Caco-2 (cell line): ENCODE measurements around the gene CACNA1C. TPM values are rescaled to one million over a fixed set of nuclear protein-coding genes. Genes with fewer than 3 reads are reported as not detected.

Experiments used
- BruUV-seq: library from RNA; stranded (reverse); fragments of 400-500 nt; replicated peaks from 2 replicates; lab custom pipeline; 2021; lab: Mats Ljungman, UMichigan
- CTCF ChIA-PET: fragments of 300-600 bp; sonication (Branson Sonifier 250); formaldehyde crosslinking; loops from one replicate; lab custom pipeline; 2022; ENCODE audit warnings: antibody characterized with exemption; lab: Charles Lee
- POLR2A ChIA-PET: fragments of 300-600 bp; sonication (Branson Sonifier 250); formaldehyde crosslinking; loops from one replicate; lab custom pipeline; 2022; ENCODE audit warnings: antibody characterized with exemption; lab: Charles Lee
- DNase-seq, 2 experiments: peaks; one replicate each; pipeline versions ENCODE4 v3.0.0 to v3.0.0-alpha.2; 2020 to 2022
- H3K27me3 ChIP-seq: replicated peaks from 2 replicates; pipeline ENCODE4 v1.6.0; 2011; ENCODE audit warnings: low read length; ENCODE audit not compliant: control insufficient read depth, insufficient read depth
- H3K36me3 ChIP-seq: 2 replicates; pipeline ENCODE4 v1.5.1; 2011; ENCODE audit warnings: low read length; ENCODE audit not compliant: control insufficient read depth, insufficient read depth
- H3K4me1 ChIP-seq: fragments of 250-450 bp; sonication (Bioruptor Pico); 2 replicates; pipeline ENCODE4 v1.5.1; 2020; ENCODE audit warnings: mild to moderate bottlenecking
- H3K4me3 ChIP-seq: 2 replicates; pipeline ENCODE4 v1.5.1; 2011; ENCODE audit warnings: low read depth, mild to moderate bottlenecking, control low read depth, low read length
- H3K9me3 ChIP-seq: fragments of 250-450 bp; sonication (Bioruptor Pico); 2 replicates; pipeline ENCODE4 v1.5.1; 2020; ENCODE audit warnings: mild to moderate bottlenecking, moderate library complexity
- H3K27ac Mint-ChIP-seq: one replicate; pipeline ENCODE4 v1.8.0; 2022; ENCODE audit warnings: mixed read lengths; ENCODE audit not compliant: unreplicated experiment
- H3K27me3 Mint-ChIP-seq: one replicate; pipeline ENCODE4 v1.8.0; 2022; ENCODE audit warnings: mixed read lengths; ENCODE audit not compliant: insufficient read depth, unreplicated experiment
- H3K36me3 Mint-ChIP-seq: one replicate; pipeline ENCODE4 v1.8.0; 2022; ENCODE audit warnings: mild to moderate bottlenecking, mixed read lengths; ENCODE audit not compliant: insufficient read depth, unreplicated experiment
- H3K4me1 Mint-ChIP-seq: one replicate; pipeline ENCODE4 v1.8.0; 2022; ENCODE audit warnings: low read depth, mixed read lengths; ENCODE audit not compliant: unreplicated experiment
- H3K4me3 Mint-ChIP-seq: one replicate; pipeline ENCODE4 v1.8.0; 2022; ENCODE audit warnings: mild to moderate bottlenecking, moderate library complexity, mixed read lengths; ENCODE audit not compliant: unreplicated experiment
- H3K9me3 Mint-ChIP-seq: one replicate; pipeline ENCODE4 v1.8.0; 2022; ENCODE audit warnings: mixed read lengths; ENCODE audit not compliant: unreplicated experiment
- CTCF ChIP-seq, 2 experiments: fragments of 200-600 bp in 1 of 2; IDR thresholded peaks; 1 replicate in 1 of 2; 2 replicates in 1 of 2; pipeline versions ENCODE4 v1.5.1 to v1.8.0; 2011 to 2022; ENCODE audit warnings: antibody characterized with exemption in 1 of 2, control low read depth in 1 of 2, inconsistent platforms in 1 of 2, low read depth in 1 of 2, low read length in 1 of 2, mild to moderate bottlenecking in 1 of 2, moderate library complexity in 1 of 2; ENCODE audit not compliant: insufficient read depth in 1 of 2, severe bottlenecking in 1 of 2, unreplicated experiment in 1 of 2
- intact Hi-C: fragments of 100-400 bp; cut with micrococcal nuclease; formaldehyde crosslinking; loops from one replicate; pipeline ENCODE4 v1.10.0; 2022; ENCODE audit not compliant: unreplicated experiment
- total RNA-seq: library from RNA; stranded (reverse); gene quantifications from 2 replicates; pipeline ENCODE4 v1.2.3, GENCODE V29; 2022

CACNA1C gene
- total RNA-seq, 1 experiment from 2014 or later: not detected

GRCh38 chr12:2108975-2109671 lies 56.3 kb downstream of the CACNA1C start:
- no peaks in the 10 kb centered on the region for H3K9me3 ChIP-seq
- peaks cover 6% of the 10 kb centered on the region; the same call in 1 of the 2 replicates for H3K4me1 ChIP-seq
- intact Hi-C loops: no loop called here
- H3K36me3 ChIP-seq: no peaks in the 10 kb centered on the region
- no peak overlapping the region for H3K4me3 ChIP-seq
- no peak overlapping the region for H3K27ac Mint-ChIP-seq
- H3K4me1 Mint-ChIP-seq: no peaks in the 10 kb centered on the region
- no peaks in the 10 kb centered on the region for H3K9me3 Mint-ChIP-seq
- H3K27me3 ChIP-seq: no peaks in the 10 kb centered on the region; the same call in 1 of the 2 replicates
- ChIA-PET CTCF (no interaction called here), POLR2A (no interaction called here)
- H3K27me3 Mint-ChIP-seq: peaks cover 9% of the 10 kb centered on the region
- no peak for TF ChIP-seq CTCF (IDR thresholded peaks at IDR 0.05; ENCODE audit: insufficient read depth in 1 of 2, low read depth in 1 of 2, low read length in 1 of 2, severe bottlenecking in 1 of 2, unreplicated experiment in 1 of 2)
- H3K4me3 Mint-ChIP-seq: no peak overlapping the region
- DNase-seq: no peak
- BruUV-seq: no TSS peak
- no peaks in the 10 kb centered on the region for H3K36me3 Mint-ChIP-seq

- H3K36me3 ChIP-seq: no peaks in the 10 kb centered on the region
- intact Hi-C loops: no loop called here
- Mint-ChIP-seq H3K36me3 (no peaks in the 10 kb centered on the region), H3K4me1 (no peaks in the 10 kb centered on the region), H3K27ac (no peak overlapping the region), H3K4me3 (no peak overlapping the region), H3K9me3 (no peaks in the 10 kb centered on the region), H3K27me3 (peaks cover 5% of the 10 kb centered on the region)
- ChIA-PET CTCF (no interaction called here), POLR2A (no interaction called here)
- peaks cover 6% of the 10 kb centered on the region; the same call in 1 of the 2 replicates for H3K4me1 ChIP-seq
- no peak for TF ChIP-seq CTCF (IDR thresholded peaks at IDR 0.05; ENCODE audit: insufficient read depth in 1 of 2, low read depth in 1 of 2, low read length in 1 of 2, severe bottlenecking in 1 of 2, unreplicated experiment in 1 of 2)
- no peak overlapping the region for H3K4me3 ChIP-seq
- H3K9me3 ChIP-seq: no peaks in the 10 kb centered on the region
- no peaks in the 10 kb centered on the region; the same call in 1 of the 2 replicates for H3K27me3 ChIP-seq
- no peak for DNase-seq
- no TSS peak for BruUV-seq
Measured at GRCh38 chr12:2110127-2110526, 57.3 kb downstream of the CACNA1C start.

- Mint-ChIP-seq H3K9me3 (no peaks in the 10 kb centered on the region), H3K27me3 (peaks cover 2% of the 10 kb centered on the region), H3K36me3 (no peaks in the 10 kb centered on the region), H3K27ac (no peak overlapping the region), H3K4me3 (no peak overlapping the region), H3K4me1 (no peaks in the 10 kb centered on the region)
- H3K9me3 ChIP-seq: no peaks in the 10 kb centered on the region
- no peak overlapping the region for H3K4me3 ChIP-seq
- intact Hi-C loops: no loop called here
- no peak for TF ChIP-seq CTCF (IDR thresholded peaks at IDR 0.05; ENCODE audit: insufficient read depth in 1 of 2, low read depth in 1 of 2, low read length in 1 of 2, severe bottlenecking in 1 of 2, unreplicated experiment in 1 of 2)
- no peaks in the 10 kb centered on the region; the same call in 1 of the 2 replicates for H3K27me3 ChIP-seq
- DNase-seq: no peak
- ChIA-PET POLR2A (no interaction called here), CTCF (no interaction called here)
- H3K36me3 ChIP-seq: no peaks in the 10 kb centered on the region
- BruUV-seq: no TSS peak
- H3K4me1 ChIP-seq: peaks cover 6% of the 10 kb centered on the region; the same call in 1 of the 2 replicates
Measured at GRCh38 chr12:2110849-2111566, 58.2 kb downstream of the CACNA1C start.
